GM21423 (cell line): ENCODE data around the gene GDPD5.

Experiments
- ATAC-seq: cut with Tn5 transposase; IDR thresholded peaks from one replicate; pipeline ENCODE4 v1.9.1; 2021; ENCODE audit warnings: mild to moderate bottlenecking, moderate library complexity; ENCODE audit not compliant: unreplicated experiment

GDPD5 gene

GRCh38 chr11:75403983-75404658 is 121.6 kb downstream of the GDPD5 start:
- ATAC-seq, result no peak

GRCh38 chr11:75403037-75403436 is 122.7 kb downstream of the GDPD5 start:
- no peak for ATAC-seq

DNA sequence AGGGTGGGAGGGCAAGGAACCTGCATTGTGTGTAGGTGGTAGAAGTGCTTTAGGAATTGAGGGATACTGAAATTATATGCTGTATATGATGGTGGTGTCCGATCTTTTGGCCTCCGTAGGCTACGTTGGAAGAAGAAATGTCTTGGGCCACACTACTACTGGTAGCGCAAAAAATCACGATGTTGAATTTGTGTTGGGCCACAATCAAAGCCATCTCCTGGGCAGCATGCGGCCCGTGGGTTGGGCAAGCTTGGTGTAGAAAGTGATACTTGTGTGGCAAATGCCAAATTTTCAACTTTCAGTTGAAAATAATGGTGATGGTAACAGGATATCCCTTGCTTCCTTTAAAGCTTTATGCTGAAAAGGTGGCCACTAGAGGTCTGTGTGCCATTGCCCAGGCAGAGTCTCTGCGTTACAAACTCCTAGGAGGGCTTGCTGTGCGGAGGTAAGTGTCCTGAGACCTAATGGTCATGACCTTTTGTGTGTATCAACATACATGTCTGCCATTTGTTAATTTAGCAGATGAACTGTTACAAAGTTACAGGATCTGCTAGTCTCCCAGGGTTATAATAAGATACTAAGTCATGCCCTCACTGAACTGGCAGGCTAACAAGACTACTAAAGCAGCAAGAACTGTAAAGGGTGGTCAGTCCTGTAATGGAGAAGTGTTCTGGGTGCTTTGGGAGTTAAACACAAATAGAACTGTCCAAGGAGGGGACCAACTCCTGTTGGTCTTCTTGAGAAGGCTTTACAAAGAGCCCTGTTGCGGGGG is 123.6 kb downstream of the GDPD5 start:
- ATAC-seq, result no peak

DNA sequence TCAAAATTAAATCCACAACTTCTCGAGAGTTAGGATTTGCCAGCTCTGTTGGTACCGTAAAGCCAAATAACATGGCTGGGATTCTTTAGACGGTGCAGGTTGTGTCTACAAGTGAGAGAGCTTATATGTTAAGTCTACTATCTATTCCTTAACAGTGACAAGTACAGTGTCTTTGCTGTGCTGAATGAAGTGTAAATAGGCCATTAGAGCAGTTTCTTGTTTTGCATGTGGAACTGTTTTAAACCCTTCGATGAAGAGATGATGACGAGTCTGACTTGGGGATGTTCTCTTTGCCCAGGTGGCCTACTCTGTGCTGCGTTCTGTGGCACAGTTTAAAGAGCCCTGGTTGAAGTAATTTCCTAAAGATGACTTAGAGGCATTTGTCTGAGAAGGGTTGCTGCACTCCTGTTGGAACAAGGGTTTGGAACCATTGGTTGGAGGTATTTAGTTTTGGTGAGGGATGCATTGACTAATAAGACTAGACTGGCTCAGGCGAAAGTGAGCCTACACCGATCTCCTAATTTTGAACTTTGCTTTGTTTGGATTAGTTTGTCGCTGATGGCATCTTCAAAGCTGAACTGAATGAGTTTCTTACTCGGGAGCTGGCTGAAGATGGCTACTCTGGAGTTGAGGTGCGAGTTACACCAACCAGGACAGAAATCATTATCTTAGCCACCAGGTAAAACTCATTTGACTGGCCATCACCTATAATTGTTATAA is 125.4 kb downstream of the GDPD5 start:
- no peak for ATAC-seq

- peak; percentile 94 for ATAC-seq
Observed at GRCh38 chr11:75399344-75400145, 126.2 kb downstream of the GDPD5 start, which contains the start of gene RPS3. Gene RPS3, plus strand, starts transcription at chr11:75399518. Its CDS starts 30 bp downstream, at chr11:75399548.

- ATAC-seq, result peak; percentile 6
Observed at GRCh38 chr11:75398906-75399305, 126.8 kb downstream of the GDPD5 start.

GRCh38 chr11:75394085-75394840 is 131.5 kb downstream of the GDPD5 start:
- no peak for ATAC-seq

DNA sequence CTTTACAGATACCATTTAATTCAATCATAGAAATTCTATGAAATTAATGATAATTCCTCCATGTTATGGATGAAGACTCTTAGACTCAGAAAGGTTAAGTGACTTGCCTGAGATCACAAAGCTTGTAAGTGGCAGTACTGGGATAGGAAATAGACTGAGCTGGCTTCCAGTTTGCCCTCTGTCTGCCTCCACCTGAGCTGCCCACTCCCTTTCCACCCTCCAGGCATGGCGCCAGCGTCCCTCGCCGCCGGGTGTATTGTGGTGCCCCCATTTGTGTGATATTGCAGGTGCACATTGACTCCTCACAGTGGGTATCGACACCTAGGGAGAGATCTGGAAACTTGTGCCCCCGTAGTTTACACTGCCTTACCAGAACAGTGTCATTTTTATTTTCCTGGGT is 135.8 kb downstream of the GDPD5 start:
- no peak for ATAC-seq

GRCh38 chr11:75389276-75389605 is 136.5 kb downstream of the GDPD5 start:
- ATAC-seq, result no peak

GRCh38 chr11:75388386-75389275 is 137.1 kb downstream of the GDPD5 start:
- no peak for ATAC-seq

DNA sequence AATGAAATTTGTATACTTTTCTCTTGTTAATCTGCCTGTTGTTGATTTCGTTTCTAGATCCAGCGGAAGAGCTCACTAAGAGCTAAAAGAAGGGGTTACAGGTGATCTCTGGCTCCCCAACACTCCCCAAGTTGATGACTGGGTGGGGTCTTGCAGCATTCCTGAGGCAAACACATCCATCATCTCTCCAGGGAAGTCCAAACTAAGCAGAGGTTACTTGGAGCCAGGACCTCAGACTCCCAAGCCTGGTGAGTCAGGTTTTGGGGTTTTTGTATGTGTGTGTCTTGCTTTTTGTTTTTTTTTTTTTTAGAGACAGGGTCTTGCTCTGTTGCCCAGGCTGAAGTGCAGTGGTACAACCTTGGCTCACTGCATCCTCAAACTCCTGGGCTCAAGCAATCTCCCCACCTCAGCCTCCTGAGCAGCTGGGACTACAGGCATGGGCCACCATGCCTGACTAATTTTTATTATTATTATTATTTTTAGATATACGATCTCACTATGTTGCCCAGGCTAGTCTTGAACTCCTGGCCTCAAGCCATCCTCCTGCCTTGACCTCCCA is 137.9 kb downstream of the GDPD5 start:
- no peak for ATAC-seq

DNA sequence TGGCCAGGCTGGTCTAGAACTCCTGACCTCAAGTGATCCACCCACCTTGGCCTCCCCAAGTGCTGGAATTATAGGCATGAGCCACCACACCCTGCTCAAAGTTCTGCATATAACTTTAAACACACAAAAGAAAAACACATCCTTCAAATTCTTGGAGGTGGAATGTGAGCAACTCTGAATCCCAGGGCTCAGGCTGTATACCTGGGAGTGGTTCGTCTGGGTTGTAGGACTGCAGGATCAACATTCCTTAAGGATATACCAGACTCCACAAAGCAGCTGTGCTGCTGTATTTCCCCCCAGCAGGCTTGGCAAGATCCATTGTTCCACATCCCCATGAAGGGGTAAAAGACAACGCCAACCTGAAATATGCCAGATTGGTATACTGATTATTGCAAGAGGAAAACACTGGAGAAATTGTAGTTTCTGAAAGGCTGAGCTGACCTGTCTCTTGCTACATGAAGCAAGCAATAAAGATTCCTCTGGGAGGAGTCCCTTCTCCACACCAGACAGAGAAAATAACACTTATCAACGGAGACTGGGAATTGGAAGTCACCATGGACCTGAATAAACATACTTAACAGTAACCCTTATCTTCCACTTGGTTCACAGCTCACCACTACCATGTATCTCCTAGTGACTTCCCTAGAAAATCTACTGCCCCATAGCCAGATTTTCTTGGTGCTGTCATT is 138.7 kb downstream of the GDPD5 start:
- no peak for ATAC-seq
